HepG2 (cell line): ENCODE results near the gene COL27A1.

Experiments
- DPF2 ChIP-seq: sonication (generic); formaldehyde crosslinking; IDR thresholded peaks from 2 replicates; pipeline ENCODE4 v1.4.0; 2020; ENCODE audit warnings: mild to moderate bottlenecking, low read depth, missing genetic modification reagents, borderline replicate concordance
- KLF9 ChIP-seq: IDR thresholded peaks from 2 replicates; pipeline ENCODE4 v1.6.1; 2016; ENCODE audit warnings: low read depth
- NFIC ChIP-seq: IDR thresholded peaks from 2 replicates; pipeline ENCODE4 v1.6.1; 2012; ENCODE audit warnings: mild to moderate bottlenecking, low read length, inconsistent platforms
- RCOR2 ChIP-seq: IDR thresholded peaks from 2 replicates; pipeline ENCODE4 v1.6.1; 2016; ENCODE audit warnings: missing biosample characterization, missing genetic modification reagents
- SETDB1 ChIP-seq: sonication (generic); formaldehyde crosslinking; IDR thresholded peaks from 2 replicates; pipeline ENCODE4 v1.5.1; 2020; ENCODE audit warnings: missing genetic modification reagents, mild to moderate bottlenecking, borderline replicate concordance
- ZNF12 ChIP-seq: sonication (generic); formaldehyde crosslinking; IDR thresholded peaks from 2 replicates; pipeline ENCODE4 v1.5.0; 2020; ENCODE audit warnings: missing genetic modification reagents
- ZNF3 ChIP-seq: IDR thresholded peaks from 2 replicates; pipeline ENCODE4 v1.7.0; 2017; ENCODE audit warnings: inconsistent platforms
- TF ChIP-seq, protein P1 (sequence below): sonication (generic); formaldehyde crosslinking; IDR thresholded peaks from 2 replicates; pipeline ENCODE4 v1.5.0; 2020; ENCODE audit warnings: mild to moderate bottlenecking, missing genetic modification reagents, moderate library complexity

DNA sequence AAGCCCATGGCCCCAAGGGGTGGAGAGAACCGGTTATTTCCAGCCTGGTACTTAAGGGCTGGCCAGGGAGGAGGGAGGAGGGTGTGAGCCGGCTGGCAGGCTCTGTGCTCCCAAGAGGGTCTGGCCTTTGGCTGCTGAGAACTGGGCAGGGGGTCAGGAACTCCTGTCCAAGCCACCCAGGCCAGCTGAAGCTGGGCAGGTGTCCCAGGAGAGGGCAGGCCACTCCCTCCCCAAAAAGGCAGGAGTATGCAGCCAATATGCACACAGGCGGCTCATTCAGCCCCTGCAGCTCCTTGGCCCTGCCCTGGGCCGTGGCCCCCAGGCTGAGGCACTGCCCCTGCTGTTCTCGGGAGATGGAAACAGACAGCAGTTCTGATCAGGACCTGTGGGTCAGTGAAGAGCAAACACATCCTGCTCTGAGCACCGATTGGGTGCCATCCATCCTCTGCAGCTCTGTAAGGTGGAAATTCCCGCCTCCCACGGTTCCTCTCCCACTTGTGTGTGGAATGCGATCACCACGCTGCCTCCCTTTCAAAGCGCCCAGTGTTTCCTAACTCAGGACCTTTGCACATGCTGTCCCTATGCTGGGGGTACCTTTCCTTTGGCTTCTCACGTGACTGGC lies 39.1 kb upstream of the COL27A1 start:
- TF ChIP-seq KLF9 (CRISPR knock-in tag) (no peak), DPF2 (CRISPR knock-in tag) (no peak), ZNF3 (CRISPR knock-in tag) (no peak), RCOR2 (no peak), SETDB1 (CRISPR knock-in tag) (no peak), NFIC (no peak), ZNF12 (no peak)
- TF ChIP-seq, protein P1, sequence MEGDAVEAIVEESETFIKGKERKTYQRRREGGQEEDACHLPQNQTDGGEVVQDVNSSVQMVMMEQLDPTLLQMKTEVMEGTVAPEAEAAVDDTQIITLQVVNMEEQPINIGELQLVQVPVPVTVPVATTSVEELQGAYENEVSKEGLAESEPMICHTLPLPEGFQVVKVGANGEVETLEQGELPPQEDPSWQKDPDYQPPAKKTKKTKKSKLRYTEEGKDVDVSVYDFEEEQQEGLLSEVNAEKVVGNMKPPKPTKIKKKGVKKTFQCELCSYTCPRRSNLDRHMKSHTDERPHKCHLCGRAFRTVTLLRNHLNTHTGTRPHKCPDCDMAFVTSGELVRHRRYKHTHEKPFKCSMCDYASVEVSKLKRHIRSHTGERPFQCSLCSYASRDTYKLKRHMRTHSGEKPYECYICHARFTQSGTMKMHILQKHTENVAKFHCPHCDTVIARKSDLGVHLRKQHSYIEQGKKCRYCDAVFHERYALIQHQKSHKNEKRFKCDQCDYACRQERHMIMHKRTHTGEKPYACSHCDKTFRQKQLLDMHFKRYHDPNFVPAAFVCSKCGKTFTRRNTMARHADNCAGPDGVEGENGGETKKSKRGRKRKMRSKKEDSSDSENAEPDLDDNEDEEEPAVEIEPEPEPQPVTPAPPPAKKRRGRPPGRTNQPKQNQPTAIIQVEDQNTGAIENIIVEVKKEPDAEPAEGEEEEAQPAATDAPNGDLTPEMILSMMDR (CRISPR knock-in tag): 0 out of 2 replicates have a peak, but pooled peaks have one; percentile 9
